ENCODE data around the gene ADARB1.
"Not testable (repeated sequence)": the region's sequence is repeated elsewhere in the genome, so short reads cannot be mapped to it uniquely, and the experiment has no call there.

Gene ADARB1, protein sequence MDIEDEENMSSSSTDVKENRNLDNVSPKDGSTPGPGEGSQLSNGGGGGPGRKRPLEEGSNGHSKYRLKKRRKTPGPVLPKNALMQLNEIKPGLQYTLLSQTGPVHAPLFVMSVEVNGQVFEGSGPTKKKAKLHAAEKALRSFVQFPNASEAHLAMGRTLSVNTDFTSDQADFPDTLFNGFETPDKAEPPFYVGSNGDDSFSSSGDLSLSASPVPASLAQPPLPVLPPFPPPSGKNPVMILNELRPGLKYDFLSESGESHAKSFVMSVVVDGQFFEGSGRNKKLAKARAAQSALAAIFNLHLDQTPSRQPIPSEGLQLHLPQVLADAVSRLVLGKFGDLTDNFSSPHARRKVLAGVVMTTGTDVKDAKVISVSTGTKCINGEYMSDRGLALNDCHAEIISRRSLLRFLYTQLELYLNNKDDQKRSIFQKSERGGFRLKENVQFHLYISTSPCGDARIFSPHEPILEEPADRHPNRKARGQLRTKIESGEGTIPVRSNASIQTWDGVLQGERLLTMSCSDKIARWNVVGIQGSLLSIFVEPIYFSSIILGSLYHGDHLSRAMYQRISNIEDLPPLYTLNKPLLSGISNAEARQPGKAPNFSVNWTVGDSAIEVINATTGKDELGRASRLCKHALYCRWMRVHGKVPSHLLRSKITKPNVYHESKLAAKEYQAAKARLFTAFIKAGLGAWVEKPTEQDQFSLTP
- total RNA-seq: 16.8 to 73.3 (median 35.5) reads per million in 17 experiments

- peak; percentile 70 to 94 (median 84) for DNase-seq
Measured at GRCh38 chr21:45074048-45074817, at the start of gene ADARB1. Gene ADARB1 (plus strand): TSS chr21:45074580. CDS start chr21:45171657, 97,077 bp downstream.

DNA sequence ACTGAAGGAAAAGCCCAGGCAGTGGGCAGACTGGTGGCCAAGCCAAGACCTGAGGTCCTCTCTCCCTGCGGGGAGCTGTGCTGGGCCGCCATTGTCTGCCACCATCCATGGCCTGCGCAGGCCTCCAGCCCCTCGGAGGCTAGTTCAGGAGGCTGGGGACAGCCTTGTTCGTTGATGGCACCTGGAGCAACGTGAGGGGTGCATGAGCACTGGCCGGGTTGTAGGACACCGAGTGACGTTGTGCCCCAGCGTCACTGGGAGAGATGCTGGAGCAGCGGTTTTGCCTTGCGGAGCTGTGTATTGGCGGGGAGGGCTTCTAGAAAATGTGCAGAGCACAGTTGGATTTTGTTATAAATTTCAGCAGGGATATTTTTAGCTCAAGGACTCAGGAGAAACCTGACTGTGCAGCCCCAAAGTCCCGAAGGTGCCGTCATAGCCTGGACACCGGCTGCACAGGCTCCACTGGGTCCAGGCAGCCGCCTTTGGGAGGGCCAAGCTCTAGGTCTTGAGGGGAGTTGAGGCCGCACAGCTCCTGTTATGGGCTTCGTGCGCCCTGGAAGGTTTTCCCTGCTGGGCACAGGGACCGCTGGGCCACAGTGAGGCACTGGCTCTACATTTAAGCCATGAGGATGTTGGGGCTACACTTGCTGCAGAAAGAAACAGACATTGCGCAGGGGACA lies 48.2 kb upstream of the ADARB1 start:
- DNase-seq: no peak

- no peak for DNase-seq
Measured at GRCh38 chr21:45026826-45027225, 47.6 kb upstream of the ADARB1 start.

- no peak for DNase-seq
Measured at GRCh38 chr21:45027241-45028196, 46.9 kb upstream of the ADARB1 start.

DNA sequence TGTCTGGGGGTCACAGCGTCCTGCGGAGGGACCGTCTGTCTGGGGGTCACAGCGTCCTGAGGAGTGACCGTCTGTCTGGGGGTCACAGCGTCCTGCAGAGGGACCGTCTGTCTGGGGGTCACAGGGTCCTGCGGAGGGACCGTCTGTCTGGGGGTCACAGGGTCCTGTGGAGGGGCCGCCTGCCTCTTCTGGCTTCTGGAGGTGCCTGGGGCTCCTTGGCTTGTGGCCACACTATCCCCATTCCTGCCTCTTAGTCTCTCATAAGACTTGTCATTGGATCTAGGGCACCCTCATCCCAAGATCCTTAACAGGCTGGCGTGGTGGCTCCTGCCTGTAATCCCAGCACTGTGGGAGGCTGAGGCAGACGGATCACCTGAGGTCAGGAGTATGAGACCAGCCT lies 45.7 kb upstream of the ADARB1 start:
- not testable (repeated sequence) for DNase-seq

DNA sequence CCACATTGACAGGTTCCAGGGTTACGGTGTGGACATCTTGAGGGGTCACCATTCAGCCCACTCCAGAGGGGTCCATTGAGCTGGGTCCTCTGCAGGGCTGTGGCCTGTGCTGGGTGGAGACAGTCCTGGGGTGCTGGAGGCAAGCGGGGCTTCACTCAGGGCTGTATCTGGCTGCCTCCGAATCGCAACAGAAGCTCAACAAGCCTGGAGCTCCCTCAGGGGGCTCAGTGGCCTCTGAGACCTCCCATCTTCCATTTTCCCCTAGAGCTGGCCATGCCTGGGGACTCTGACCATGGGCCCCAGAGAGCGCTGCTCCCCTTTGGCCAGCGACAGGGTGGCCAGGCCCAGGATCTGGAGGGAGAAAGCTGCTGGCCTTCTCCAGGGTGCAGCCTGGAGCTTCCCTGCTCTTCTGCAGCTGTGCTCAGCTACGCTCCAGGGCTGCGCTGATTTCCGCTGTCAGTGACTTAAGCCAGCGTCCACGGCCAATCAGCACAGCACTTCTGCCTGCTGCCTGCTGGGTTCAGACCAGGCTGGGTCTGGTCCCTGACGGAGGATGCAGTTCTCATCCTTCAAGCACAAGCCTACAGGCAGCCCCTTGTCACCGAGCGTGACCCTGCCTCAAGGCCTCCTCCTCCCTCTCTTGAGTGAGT lies 45.0 kb upstream of the ADARB1 start:
- no peak for DNase-seq

DNA sequence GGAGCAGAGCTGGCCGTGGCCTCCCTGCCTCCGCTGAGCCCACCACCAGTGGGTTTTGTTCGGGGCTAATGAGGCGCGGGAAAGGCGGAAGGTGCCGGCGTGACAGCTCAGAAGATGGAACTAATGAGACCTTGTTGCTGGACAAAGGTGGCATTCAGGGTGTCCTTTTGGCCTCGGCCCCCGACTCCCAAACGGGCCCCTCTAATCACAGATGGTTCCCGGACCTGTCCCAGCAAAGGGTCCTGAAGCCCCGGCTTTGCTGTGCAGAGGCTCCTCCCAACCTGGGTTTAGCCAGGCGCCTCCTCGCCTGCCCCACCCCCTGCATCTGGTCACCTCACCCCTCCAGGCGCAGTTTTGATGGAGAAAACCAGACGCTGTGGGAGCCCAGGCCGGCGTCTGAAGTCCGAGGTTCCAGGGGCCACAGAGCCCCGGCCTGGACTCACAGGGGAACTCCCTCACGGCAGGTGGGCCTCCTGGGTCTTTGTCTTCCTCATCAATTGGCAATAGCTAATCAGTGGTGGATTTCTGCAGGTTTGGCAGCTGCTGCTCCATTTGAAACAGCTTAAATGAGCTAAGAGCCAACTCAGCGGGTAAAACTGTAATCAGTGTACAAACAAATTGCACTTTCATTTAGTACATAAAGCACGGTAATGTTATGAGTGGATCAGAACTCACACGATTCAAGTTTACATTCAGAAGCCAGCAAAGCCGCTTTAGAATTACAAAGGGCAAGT lies 44.3 kb upstream of the ADARB1 start:
- DNase-seq: no peak

GRCh38 chr21:45030682-45031570 lies 43.5 kb upstream of the ADARB1 start:
- DNase-seq: no peak

DNA sequence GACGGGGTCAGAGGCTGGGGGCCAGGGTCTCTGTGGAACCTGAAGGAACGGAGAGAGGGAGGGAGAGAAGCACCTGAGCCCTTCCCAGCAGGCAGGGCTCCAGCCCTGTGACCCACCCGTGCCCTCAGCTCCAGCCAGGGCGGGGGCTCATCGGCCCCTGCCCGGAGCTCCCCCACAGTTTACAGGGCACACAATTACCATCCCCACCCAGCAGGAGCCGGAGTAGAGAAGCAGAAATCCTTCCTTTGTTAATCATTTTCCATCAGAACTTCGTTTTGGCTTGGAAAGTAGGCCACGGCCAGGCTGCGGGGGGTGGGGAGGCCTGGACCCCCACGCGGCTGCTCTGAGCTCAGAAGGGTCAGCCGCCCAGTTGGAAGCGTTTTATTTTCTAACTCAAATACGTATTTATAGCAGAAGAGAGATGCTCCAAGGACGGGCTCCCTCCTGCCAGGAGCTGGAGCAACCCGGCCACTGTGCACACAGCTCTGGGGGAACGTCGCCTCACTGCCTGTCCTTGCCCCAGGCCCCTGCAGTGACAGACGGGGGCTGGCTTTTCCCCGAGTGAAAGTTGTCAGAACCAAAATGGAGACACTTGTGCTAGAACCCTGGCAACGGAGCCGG lies 42.7 kb upstream of the ADARB1 start:
- no peak for DNase-seq

- DNase-seq: no peak
Measured at GRCh38 chr21:45032332-45032731, 42.0 kb upstream of the ADARB1 start.

GRCh38 chr21:45032977-45033710 lies 41.2 kb upstream of the ADARB1 start:
- DNase-seq: no peak

GRCh38 chr21:45033791-45034555 lies 40.4 kb upstream of the ADARB1 start:
- DNase-seq: no peak

- DNase-seq: no peak
Measured at GRCh38 chr21:45034556-45035476, 39.6 kb upstream of the ADARB1 start.

DNA sequence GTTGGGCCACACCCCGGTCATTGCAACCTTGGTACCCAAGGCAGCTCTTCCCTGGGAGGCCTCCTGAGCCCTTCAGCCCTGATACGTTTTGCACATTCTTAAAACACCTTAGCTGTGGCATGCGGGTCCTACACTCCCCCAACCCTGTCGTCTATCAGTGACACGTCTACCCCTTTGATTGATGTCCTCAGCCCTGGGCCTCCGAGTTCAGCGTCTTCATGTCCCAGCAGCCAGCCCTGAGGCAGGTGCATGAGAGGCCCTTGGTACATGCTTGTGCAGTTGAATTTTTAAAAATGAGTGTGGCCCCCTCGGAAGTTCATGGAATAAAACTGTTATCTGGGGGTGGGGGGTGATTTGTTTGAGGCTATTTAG lies 38.9 kb upstream of the ADARB1 start:
- no peak for DNase-seq

DNA sequence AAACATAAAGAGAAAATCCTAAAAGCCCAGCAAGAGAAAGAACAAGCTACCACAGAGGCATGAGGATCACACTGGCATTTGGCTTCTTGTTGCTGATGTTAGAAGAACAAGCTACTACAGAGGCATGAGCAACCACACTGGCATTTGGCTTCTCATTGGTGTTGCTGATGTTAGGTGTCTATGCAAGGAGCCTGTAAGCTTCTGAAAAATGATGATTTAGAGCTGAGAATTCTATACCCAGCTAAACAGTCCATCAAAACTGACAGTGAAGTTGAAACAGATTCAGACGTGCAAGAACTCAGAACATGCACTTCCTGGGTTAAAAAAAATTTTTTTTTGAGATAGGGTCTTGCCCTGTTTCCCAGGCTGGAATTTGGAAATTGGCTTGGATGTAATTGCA lies 37.8 kb upstream of the ADARB1 start:
- no peak for DNase-seq

GRCh38 chr21:45037986-45038385 lies 36.4 kb upstream of the ADARB1 start:
- DNase-seq: no peak

All from suppressor macrophage (primary cell).